Stimulated activated CD8-positive, alpha-beta memory T cell treated with anti-CD3 and anti-CD28 coated beads, Interleukin-7, amount 100 ng/mL, for 1 hour (primary cell): ENCODE results near the gene PPFIBP2.

Experiments used
- DNase-seq, 2 donors: peaks; one replicate each; pipeline ENCODE4 v3.0.0-alpha.2; 2020; ENCODE audit warnings: low read depth in 2 of 2

PPFIBP2 gene

GRCh38 chr11:7577291-7578190, 63.7 kb downstream of the PPFIBP2 start:
- no peak for DNase-seq

DNA sequence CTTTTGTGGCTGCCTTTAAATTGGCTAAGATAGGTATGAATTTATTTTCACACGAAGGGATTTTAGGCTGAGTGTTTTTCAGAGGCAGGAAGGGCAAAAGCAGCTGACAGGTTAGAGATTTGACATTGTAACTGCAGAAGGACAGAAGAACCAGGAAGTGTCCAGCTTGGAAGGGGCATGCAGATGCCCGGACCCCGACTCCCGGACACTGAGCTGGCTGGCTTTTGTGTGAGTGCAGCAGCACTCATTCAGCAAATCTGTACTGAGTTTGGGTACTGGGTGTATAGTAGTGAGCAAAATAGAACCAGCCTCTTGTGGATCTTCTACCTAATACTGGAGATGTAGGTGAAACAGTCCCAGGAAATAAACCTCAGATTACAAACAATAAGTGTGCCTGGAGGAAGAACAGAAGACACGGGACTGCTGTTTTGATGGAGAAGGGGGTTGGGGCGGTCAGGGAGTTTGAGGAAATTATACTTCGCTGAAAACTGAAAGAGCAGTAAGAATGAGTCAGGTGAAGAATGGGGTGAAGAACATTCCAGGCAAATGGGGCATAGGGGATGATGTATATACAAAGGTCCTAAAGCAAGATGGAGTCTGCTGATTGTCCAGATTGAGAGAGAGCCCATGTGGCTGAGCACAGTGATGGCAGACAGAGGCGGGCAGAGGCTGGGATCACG, 64.6 kb downstream of the PPFIBP2 start:
- no peak for DNase-seq

- DNase-seq = no peak
These were observed 65.6 kb downstream of the PPFIBP2 start for GRCh38 chr11:7579361-7579791.

DNA sequence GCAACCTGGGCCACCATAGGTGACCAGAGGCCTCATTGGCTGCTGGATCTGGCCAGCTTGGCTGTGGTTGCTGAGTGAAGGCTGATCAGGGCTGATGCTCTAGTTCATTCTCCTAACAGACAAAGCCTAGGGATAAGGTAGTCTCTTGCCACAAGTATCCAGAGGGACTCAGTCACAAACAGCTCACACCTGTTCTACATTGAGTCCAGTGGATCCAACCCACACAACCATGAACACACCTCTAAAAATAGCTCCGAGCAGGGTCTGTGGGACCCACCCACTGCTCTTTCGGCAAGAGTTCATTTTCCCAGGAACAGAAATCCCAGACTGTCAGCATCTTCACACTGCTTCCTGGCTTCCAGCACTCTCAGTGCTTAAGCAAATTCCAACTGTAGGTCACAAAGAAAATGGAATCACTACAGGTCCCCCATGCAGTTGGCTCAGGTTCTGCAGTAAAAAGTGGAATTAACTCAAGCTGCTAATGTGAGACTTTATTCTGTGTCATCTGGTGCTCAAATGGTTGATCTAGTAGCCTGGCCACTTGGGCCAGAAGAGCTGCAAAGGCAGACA, 67.3 kb downstream of the PPFIBP2 start:
- DNase-seq = no peak

GRCh38 chr11:7582338-7582985, 68.7 kb downstream of the PPFIBP2 start:
- DNase-seq = no peak

GRCh38 chr11:7583248-7583647, 69.4 kb downstream of the PPFIBP2 start:
- no peak for DNase-seq

DNA sequence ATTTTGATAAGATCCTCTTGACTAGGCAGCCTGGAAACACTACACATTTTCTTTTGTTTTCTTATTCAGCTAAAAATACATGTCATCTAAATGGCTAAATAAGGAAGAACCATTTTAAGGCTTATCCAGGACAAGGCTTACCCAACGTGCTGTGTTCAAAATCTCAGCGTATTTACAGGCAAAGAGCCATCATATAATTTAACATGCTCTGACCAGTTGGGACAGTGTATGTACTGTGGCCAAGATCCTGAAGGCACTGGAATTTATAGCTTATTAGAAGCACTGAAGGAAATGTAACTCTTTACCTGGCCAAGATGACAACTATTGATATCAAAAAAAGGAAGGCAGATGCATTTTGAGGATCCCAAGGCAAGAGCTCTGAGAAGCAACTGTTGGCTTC, 71.1 kb downstream of the PPFIBP2 start:
- no peak for DNase-seq

GRCh38 chr11:7585816-7586215, 72.0 kb downstream of the PPFIBP2 start:
- no peak for DNase-seq

DNA sequence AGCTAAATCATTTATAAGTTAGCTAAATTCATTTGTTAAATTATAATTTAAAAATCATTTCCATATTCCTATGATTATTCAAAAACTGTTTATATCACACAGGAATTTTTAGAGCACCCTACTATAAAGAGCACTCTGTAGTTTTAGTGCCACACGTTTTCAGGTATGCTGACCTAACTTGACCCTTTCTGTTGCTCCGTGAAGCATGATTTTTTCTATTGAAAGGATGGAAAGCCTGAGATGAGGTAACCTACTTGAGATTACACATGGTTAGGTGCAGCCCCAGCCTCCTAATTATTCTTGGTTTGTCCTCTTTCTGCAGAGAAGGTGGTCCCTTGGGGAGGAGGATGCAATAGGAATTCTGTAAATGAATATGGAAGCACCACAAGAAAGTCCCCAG, 72.6 kb downstream of the PPFIBP2 start:
- DNase-seq = no peak

- no peak for DNase-seq
These were observed 73.9 kb downstream of the PPFIBP2 start for GRCh38 chr11:7587712-7588111.

DNA sequence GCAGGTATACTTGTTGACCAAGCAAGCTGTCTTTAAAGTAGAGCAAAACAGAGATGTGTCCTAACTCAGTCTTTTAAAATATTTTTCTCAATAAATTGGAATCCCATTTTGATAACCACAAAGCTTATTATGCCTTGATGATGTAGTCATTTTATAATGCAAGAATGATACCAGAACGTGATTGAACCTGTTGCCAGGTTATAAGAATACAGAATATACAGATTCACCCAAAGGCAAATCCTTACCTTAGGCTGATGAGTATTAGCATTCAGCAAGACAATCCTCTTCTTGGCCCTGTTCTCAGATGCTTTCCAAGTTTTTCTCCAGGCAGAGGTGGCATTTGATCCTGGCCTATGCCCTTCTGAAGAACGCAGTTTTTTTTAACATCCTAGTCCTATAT, 76.1 kb downstream of the PPFIBP2 start:
- DNase-seq = no peak

DNA sequence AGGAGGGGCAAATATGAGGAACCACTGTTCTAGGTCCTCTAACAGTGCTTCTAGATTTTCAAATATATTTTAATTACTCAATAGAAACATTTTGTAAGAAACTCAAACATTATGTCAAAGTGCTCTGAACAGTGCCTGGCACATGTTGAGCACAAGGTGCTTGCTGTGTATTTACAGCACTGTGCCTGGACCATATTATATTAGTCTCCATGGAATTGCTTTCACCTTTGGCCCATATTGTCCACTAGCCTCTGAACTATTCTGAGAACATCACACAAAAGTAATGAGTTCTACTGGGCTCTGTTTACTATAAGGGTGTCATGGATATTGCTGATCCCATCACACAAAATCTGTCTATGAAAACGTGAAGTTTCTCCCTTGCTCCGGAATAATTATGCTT, 76.7 kb downstream of the PPFIBP2 start:
- no peak for DNase-seq

- DNase-seq = no peak
These were observed 77.5 kb downstream of the PPFIBP2 start for GRCh38 chr11:7591107-7591894.

DNA sequence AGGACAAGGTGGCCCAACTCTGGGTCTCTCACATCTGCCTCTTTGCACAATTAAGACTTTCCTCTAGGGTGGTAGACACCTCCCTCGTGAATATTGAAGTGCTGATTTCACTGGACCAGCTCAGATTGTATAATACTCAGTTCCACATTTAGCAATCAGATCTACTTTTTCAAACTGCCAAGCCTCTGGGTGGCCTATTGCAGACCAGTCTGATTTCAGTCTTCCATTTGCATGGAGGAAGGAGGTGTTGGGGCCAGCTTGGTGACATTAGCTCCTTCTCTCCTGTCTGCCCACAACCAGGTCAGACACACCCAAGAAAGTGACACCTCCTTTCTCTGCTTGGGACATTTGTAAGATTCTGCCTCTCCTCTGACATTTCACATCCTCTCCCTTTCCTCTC, 78.2 kb downstream of the PPFIBP2 start:
- no peak for DNase-seq

DNA sequence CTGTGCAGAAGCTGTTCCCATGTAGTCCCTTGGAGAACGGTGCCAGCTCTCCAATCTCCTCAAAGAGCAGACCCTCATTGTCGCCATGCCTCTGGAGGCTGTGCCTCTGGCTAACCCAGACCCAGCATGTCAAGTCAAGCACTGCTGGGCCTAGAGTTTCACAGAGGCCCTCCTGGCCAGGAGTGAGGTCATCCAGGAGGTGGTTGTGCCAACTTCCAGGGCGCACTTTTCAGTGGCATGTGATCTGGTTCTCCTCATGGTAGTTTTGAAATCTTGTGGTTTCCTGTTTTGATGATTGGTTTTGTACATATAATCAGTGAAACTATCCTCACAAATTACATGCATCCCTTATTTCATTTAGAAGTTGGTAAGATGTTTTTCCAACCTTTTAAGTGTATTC, 78.9 kb downstream of the PPFIBP2 start:
- no peak for DNase-seq

DNA sequence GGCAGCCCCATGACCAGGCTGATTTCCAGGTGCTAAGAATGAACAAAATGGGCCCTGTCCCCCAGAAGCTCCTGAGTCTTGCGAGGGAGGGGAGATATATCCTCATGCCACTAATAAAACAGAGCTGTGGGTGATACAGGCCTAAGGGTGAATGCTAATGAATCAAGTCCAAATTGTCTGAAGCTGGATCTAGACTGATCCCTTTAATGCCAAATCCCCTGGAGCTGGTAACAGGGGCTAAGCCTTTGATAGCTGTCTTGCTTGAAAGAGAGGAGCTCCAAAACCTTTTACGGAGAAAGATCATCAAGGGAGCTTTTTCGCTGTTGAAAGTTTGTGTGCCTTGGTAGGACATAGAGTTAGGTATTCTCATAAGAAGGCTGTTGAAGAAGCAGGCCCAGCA, 79.7 kb downstream of the PPFIBP2 start:
- DNase-seq = no peak

GRCh38 chr11:7595016-7595866, 81.4 kb downstream of the PPFIBP2 start:
- no peak for DNase-seq

- no peak for DNase-seq
These were observed 82.2 kb downstream of the PPFIBP2 start for GRCh38 chr11:7595951-7596350.

DNA sequence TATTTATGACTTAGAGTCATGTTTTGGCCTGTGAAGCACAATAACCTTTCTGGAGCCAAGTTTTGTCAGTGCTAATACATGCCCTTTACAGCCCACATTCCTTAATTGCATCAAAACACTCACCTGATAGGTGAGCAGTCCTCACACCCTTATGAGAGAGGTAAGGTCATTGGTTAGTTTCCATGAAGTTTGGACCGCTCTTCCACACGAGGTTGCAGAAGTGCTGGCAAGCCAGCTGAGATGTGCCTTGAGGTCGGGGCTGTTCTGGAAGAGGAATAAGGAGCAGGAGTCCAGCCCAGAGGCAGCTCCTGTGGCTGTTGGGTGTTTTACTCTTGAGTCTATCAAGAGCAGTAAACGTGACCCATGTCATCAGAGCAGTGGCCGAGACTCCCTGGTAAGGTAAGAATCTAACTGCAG, 83.2 kb downstream of the PPFIBP2 start:
- DNase-seq = no peak

- no peak for DNase-seq
These were observed 83.8 kb downstream of the PPFIBP2 start for GRCh38 chr11:7597620-7598019.

GRCh38 chr11:7599209-7599608, 85.4 kb downstream of the PPFIBP2 start:
- no peak for DNase-seq
